HG02840 (cell line): ENCODE data around the gene IQCH.

ENCODE experiments used
- ATAC-seq: cut with Tn5 transposase; IDR thresholded peaks from one replicate; pipeline ENCODE4 v1.9.1; 2021; ENCODE audit warnings: mild to moderate bottlenecking, moderate library complexity, moderate number of reproducible peaks; ENCODE audit not compliant: unreplicated experiment, low FRiP score

The IQCH gene

DNA sequence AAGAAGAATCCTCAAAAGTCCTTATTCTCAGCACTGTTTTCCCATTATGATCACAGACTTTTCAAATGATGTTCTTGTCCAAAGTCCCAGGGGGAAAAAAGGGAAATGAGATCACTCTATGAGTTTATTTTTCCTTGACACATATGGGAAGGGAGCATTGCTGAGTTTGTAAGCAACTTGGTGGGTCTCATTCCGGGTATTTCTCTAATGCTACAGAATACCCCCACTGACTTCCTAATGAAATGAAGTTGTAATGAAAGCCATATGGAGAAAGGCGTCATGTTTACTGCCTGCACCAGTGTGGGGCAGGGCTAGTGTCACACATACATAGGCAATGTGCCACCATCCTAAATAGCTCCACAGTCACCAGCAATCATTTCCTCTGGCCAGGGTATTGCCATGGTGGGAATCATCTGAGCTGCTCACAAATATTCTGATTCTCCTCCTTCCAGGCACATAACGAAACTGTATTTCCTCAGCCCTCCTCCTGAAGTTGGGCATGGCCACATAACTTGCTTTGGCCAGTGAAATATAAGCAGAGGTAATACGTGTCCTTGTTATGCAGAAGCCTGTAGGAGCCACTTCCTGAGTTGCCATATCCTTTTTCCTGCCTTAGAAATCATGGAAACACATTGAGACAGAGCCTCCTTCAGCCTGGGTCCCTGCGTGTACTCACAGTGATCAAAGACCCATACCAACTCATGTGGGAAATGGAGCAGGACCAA lies 225.4 kb downstream of the IQCH start:
- ATAC-seq: no peak

DNA sequence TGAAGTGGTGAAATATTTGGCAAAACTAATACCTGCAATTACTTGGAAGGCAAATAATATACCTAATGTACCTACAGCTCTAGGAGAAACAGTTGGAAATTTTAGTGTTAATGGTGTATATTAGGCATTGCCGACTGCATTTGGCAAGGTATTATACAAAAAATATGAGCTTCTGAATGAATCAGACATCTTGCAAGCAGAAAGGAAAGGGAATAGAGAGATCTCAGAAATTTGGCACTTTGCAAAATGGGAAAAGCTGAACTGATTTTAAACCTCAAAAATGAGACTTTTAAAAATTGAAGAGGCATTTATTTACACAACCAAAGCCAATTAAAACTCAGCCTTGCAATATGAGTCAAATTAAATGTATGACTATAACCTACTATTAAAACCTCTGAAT lies 226.2 kb downstream of the IQCH start:
- ATAC-seq: no peak

DNA sequence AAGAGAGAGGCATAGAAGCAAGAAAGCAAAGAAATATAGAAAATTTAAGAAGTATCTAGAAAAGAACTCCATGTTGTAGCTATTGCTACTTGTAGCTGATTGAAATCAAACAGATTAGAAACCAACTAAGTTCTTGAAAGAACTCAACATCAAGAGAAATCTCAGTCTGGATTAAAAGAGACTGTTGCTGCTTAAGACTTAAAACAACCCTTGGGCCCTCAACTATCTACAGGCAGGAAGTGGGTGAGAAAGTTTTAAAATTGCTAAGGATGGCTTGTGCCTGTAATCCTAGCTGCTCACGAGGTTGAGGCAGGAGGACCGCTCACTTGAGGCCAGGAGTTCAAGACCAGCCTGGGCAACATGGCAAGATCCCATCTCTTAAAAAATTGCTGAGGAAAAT lies 227.1 kb downstream of the IQCH start:
- no peak for ATAC-seq

DNA sequence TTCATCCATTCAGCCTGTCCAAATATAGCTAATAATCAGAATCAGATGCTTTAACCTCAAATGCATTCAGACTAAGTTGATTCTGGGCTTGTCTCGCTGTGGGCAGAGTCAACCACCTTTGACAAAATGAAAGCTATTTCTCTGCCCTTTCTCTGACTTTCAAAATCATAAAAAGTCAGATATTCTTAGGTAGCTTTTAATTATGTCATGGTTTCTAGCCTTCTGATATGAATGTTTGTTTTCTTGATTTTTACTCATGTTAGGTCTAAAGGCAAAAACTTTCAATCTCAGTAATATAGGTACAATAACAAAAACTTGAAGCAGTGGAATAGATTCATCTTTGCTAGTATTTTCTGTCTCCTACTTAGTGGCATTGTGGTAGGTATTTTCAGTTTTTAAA lies 241.0 kb downstream of the IQCH start:
- no peak for ATAC-seq

DNA sequence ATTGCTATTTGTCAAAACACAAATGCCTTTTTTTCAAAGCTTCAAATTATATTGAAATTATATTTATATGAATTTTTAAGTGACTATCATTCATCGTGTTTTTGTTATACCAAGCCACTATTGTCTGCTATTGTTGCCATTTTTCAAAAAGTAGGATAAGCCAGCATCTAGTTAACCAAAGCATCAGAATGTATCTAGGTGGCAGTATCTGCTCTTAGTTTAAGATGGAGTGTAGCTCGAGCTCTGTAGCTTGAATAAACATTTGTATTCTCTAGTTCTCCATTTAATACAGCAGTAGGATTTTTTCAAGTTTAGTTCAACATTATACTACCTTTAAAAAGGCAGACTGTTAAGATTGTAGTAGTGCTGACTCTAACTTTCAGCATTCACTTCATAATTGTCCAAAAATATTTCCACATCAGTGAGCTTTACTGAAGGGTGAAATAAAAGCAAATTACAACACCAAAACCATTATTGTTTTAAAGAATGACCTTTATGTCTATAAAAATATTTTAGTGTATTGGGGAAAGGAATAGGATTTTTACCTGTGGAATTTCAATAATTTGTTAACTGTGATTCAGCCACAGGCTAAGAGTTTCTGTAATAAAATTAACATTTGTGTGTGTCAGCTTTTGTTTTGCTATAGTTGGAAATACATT lies 246.7 kb downstream of the IQCH start:
- ATAC-seq: no peak

DNA sequence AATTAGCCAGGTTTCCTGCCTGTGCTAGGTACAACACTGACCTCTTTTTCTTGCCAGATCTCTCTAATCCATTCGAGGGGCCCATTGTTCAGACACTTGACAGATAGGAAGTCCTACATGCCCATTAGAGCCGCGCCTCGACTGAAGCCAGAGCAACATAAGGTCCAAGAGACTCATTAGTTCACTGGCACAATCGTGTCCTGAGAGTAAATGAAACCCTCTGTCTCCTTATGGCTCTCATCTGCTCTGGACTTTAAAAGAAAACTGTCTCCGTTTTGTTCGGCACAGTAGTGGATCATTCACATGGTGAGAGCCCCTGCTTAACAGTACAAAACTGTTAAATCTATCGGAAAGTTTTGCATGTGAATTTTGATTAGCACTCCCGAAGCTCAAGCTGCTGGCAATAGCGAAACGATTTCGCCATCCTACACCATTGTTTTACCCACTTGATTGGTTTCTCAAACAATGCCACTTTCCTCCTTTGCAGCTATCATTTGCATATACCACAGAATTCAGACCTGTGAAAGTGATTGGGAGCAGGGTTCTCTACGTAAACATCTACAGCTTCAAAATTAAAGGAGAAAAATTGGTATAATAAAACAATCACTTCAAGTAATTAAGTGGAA lies 247.4 kb downstream of the IQCH start:
- ATAC-seq: no peak

DNA sequence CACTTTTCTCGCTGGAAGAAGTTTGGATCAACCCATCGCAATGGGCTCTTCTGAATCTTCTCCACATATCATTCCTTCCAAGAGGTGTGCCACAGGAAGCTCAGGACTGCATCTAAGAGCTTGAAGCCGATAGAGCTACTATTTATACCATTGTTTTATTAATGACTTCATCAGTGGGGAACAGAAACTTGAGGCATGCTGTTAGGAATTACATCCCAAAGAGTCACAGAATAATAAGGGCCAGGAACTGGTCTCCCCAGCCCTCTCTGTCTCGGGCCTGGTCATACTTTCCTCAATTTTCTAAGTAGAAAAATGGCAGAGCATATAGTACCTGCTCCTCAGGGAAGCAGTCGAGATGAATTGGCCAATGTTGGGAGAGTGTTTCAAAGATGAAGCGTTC lies 249.5 kb downstream of the IQCH start:
- ATAC-seq: no peak

DNA sequence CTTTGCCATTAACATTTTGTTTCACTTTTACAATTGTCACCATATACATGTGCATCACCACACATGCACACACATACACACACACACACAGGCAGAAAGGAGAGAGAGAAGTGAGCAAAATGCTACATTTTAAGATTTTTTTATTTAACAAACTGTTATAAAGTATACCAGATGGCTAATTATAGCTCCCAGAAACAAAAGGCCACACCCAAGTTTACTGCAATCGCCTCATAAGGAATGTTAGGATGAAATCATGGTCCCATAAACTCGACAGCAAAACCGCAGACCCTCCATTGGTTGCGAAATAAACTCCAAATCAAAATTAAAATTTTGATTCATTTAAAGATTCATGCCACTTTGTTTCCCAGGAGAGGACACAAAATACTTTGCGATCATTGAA lies 250.2 kb downstream of the IQCH start:
- no peak for ATAC-seq

DNA sequence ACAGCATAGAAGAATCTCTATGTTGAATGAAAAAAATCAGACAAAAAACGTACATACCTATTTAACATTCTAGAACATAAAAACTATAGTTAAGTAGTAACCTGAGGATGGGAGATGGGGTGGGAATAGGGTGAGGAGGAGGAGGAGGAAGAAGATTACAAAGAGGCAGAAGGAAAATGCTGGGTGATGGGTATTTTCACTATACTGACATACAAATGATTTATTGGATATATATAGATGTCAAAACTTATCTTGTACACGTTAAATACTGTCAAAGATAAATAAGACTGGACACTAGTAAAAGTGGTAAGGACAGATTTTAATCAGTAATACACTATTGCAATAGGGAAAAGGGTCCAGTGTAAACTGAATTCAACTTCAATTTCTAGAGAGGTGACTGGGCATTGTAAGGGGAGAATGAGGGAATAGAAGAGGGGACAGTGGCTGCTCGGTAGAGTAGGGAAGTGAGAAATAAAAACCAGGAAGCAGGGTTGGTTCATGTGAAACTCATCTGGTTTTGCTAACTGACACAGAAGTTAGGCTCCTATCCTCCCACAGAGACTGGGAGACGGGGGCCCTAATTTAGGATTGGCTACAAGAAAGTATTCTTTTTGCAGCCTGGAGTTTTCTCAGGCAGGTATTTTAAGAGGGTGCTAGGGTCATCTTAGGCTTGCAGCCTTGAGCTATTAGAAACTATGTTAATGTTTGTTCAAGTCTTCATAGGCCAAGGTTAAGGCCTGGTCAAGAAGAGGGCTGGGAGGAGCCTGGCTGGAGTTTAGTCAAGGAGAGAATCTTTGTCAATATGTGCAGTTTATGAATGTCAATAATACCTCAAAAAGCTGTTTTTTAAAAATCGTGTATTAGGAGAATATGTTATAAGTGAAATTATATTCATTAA lies 251.3 kb downstream of the IQCH start:
- no peak for ATAC-seq

DNA sequence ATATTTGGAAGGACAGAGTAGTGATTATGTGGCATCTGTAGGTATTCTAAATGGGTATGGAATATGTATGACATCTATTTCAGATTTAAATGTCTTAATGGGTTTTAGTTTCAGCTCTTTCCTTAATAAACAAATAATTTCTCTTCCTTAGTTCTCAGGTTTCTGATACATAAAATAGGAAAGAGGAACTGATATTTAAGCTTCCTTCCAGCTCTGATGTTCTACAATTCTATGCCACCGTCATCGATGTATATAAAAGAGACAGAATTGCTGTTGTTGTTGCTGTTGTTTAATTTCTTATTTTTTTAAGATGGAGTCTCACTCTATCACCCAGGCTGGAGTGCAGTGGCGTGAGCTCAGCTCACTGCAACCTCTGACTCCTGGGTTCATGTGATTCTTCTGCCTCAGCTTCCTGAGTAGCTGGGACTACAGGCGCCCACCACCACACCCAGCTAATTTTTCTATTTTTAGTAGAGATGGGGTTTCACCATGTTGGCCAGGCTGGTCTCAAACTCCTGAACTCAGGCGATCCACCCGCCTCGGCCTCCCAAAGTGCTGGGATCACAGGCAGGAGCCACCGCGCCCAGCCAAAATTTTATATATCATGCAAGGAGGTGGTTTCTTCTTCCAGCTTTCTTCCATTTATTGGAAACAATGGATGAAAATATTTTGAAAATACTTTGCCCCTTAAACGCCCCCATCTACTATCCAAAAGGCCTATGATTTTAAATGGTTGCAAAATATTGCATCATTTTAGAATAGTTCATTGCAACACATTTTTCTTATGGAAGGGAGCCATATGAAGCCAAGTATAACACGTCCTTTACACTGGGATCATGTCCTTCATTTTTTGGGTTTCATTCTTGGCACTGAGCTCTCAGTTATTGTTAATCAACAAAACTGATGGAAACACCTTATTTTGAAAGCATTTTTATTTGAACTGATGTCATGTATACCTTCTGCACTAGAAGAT lies 252.5 kb downstream of the IQCH start:
- ATAC-seq: no peak

DNA sequence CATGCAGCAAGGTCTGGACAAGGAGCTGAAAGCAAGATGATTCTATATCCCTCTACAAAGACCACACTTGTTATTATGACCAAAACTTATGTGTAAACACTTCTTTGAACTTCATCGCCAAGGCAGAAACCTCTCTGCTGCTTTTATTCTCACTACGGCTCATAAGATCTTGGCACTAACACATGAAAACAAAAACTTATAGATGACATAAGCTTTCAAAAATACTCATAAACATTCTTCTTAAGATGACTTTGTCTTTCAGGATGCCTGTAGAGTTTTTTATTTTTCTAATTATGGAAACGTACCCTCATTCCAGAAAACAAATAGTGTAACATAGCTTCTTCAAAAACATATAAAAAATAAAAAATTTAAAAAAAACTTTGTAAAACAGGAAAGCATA lies 253.8 kb downstream of the IQCH start:
- ATAC-seq: no peak

DNA sequence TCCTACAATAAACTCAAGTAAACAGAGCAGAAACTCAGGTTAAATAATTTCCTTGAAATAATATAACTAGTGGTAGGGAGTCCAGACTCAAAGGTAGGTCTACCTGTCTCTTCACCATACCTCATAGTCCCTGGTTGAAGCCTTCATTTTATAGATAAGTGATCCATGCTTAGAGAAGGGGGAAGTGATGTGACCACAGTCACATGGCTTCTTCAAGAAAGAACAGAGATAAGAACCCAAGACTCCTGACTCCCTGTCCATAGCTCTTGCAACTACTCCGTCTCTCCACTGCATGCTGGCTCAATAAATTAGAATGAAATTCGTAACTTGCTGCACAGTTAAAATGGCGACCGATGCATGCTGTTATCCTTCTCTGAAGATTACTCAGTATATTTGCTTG lies 255.3 kb downstream of the IQCH start:
- no peak for ATAC-seq

DNA sequence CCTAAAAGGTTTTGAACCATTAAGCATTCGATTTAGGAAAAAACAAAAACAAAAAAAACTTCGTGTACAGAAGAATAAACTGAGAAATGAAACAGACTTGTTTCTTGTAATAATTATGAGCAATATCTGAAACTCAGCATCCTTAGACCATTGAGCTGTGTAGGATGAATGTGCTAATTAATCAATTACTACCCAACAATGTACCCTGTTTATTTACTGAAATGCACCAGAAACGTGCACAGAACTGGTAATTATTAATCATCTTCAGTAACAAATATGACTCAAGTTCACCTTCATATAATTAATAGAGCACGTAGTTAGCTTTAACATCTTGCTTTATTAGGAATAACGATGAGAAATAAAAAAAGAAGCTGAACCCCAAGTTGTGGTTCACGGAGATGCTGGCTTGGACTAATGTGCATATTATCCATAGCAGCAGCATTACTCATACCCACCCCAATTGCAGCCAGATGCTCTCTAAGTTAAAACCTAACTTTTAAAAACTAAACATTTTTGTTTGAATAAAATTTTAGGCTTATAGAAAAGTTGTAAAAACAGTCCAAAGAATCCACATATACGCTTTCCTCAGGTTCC lies 256.1 kb downstream of the IQCH start:
- ATAC-seq: no peak

DNA sequence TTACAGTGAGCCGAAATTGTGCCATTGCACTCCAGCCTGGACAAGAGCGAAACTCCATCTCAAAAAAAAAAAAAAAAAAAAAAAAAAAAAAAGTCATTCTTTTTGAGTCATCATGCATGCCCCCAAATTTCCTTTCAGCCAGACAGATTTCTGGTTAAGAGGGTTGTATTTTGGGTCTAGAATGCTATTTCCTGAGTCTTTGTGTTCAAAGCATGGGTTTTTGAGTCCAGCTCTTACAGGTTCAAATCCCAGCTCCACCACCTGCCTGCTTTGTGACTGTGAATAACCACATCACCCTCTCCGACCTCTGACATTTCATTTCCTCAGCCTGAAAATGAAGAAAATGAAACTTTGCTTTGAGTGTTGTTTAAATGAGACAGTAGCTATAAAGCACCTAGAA lies 257.0 kb downstream of the IQCH start:
- ATAC-seq: no peak

DNA sequence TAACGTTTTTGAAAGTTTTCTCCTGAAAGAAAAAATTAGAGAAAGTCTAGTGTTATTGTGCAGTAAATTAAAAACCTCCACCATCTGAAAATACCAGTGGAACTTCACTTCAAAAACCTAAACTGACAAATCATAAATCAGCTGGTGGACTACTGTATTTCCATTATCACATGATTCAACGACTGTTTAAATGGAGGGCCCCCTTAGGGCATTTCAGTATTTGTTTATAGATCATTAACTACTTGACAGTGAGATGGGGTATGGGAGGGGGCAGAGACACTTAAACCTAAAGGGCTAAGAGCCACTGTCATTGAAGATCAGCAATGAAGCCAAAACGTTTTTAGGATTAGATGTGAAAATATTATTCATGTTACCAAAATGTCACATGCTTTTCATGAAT lies 257.6 kb downstream of the IQCH start:
- ATAC-seq: no peak

DNA sequence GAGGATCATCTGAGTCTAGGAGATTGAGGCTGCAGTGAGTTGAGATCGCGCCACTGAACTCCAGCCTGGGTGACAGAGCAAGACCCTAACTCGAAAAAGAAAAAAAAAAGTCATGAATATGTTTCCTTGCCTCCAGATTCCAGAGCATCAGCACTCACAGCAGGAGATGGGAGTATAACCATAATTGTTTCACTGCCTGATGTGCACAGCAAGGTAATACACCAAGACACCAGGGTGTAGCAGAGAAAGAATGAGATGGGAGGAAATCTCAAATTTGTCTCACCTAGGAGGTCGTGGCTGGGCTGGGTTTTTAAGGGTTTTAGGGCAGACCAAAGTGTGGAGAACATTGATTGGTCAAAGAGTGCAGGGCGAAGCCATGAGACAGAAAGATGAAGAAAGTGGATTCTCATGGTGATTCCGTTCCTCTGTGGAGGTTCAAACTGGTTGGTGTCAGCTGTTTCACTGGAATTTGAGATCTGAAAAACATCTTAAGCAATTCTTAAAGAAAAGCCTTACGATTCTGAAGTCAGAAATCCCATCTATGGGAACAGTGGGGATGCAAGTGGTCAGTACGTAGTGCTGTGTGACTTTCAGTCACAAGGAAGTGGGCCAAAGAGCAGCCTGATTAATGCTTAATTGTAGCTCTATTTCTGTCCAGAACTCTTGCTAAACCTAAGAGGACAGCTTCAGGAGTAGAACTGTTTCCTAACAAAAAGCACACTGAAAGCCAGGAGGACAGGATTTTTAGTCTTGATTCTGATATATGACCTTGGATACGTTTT lies 258.5 kb downstream of the IQCH start:
- ATAC-seq: no peak

DNA sequence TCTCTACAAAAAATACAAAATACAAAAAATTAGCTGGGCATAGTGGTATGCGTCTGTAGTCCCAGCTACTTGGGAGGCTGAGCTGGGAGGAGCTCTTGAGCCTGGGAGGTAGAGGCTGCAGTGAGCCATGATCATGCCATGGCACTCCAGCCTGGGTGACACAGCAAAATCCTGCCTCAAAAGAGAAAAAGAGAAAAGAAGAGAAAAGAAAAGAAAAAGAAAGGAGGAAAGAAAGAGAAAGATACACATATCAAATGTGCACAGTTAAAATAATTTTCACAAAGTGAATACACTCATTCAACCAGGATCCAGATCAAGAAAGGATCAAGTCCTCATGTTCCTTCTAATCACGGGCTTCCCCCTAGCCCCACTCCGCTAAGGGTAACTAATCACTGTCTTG lies 260.5 kb downstream of the IQCH start:
- ATAC-seq: no peak

DNA sequence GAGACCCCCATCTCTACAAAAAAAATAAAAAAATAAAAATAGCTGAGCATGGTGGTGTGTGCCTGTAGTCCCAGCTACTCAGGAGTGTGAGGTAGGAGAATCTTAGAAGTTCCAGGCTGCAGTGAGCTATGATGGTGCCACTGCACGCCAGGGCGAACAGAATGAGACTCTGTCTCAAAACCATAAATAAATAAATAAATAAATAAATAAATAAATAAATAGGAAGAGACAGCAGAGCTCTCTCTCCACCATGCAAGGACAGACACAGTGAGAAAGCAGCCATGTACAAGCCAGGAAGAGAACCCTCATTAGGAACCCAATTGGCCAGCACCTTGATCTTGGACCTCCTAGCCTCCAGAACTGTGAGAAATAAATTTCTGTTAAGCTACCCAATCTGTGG lies 261.0 kb downstream of the IQCH start:
- ATAC-seq: no peak
